D721Med (cell line): ENCODE measurements around the gene PLCB4.

Experiments used
- DNase-seq: peaks from one replicate; pipeline ENCODE4 v3.0.0; 2011; ENCODE audit warnings: low spot score; ENCODE audit not compliant: insufficient read length
- FAIRE-seq: peaks from 2 replicates; lab custom pipeline; 2011; peaks lifted over from hg19 to GRCh38; lab: Jason Lieb, UNC
- CTCF ChIP-seq: IDR thresholded peaks from 2 replicates; pipeline ENCODE4 v1.5.1; 2012; ENCODE audit warnings: mild to moderate bottlenecking, control low read depth; ENCODE audit not compliant: insufficient read depth; ENCODE audit errors: missing control alignments

The PLCB4 gene

GRCh38 chr20:9397928-9398327, 329.0 kb downstream of the PLCB4 start:
- no peak for FAIRE-seq
- no peak for DNase-seq
- no peak for TF ChIP-seq CTCF

DNA sequence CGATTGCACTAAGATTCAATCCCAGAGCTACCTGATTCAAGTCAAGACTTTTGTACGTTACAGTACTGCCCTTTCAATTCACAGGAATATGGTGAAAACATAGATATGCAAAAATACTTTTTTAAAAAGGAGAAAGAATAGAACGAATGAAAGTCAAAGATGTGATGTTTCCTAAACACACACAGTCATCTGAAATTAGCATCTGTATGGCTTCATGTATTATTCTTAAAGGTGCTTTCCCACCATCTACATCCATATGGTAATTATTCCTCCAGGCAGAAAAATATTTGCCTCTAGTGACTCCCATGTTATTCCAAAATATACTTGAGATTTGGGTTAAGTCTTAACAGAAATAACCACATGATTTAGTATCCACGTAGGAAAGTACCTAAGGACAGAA, 330.0 kb downstream of the PLCB4 start:
- no peak for DNase-seq
- no peak for FAIRE-seq
- no peak for TF ChIP-seq CTCF

GRCh38 chr20:9399322-9399721, 330.4 kb downstream of the PLCB4 start:
- no peak for TF ChIP-seq CTCF
- DNase-seq (no peak), FAIRE-seq (no peak)

GRCh38 chr20:9400171-9401025, 331.5 kb downstream of the PLCB4 start:
- FAIRE-seq (no peak), DNase-seq (no peak)
- TF ChIP-seq CTCF: no peak

- no peak for TF ChIP-seq CTCF
- DNase-seq (no peak), FAIRE-seq (no peak)
Observed at GRCh38 chr20:9401371-9401770, 332.5 kb downstream of the PLCB4 start.

- FAIRE-seq (no peak), DNase-seq (no peak)
- no peak for TF ChIP-seq CTCF
Observed at GRCh38 chr20:9402141-9402540, 333.3 kb downstream of the PLCB4 start.

GRCh38 chr20:9402546-9402945, 333.7 kb downstream of the PLCB4 start:
- FAIRE-seq (no peak), DNase-seq (no peak)
- no peak for TF ChIP-seq CTCF
